Neuron (in vitro differentiated cells): ENCODE results near the gene SH3TC1.

ENCODE experiments used
- H2AFZ ChIP-seq: one replicate; pipeline ENCODE4 v1.6.1; 2013; ENCODE audit warnings: low read depth, mild to moderate bottlenecking, inconsistent platforms, low read length, moderate library complexity
- H3K27me3 ChIP-seq: one replicate; pipeline ENCODE4 v1.6.1; 2013; ENCODE audit warnings: low read length; ENCODE audit not compliant: insufficient read depth
- H3K36me3 ChIP-seq: one replicate; pipeline ENCODE4 v1.6.1; 2013; ENCODE audit warnings: low read length; ENCODE audit not compliant: insufficient read depth
- H3K4me1 ChIP-seq: one replicate; pipeline ENCODE4 v1.6.1; 2013; ENCODE audit warnings: low read length; ENCODE audit not compliant: insufficient read depth
- H3K4me3 ChIP-seq: 2 replicates; pipeline ENCODE4 v1.5.1; 2013; ENCODE audit warnings: mild to moderate bottlenecking, low read length, moderate library complexity
- H3K9me3 ChIP-seq: one replicate; pipeline ENCODE4 v1.6.1; 2013; ENCODE audit warnings: low read length

Gene SH3TC1

GRCh38 chr4:8262637-8263322 is 63.7 kb downstream of the SH3TC1 start:
- H3K36me3 ChIP-seq, result no peaks in the 10 kb centered on the region
- no peak overlapping the region for H2AFZ ChIP-seq
- peaks cover 2% of the 10 kb centered on the region for H3K27me3 ChIP-seq
- peaks cover 6% of the 10 kb centered on the region for H3K4me1 ChIP-seq
- H3K4me3 ChIP-seq, result no peak overlapping the region
- H3K9me3 ChIP-seq, result no peaks in the 10 kb centered on the region

- no peak overlapping the region for H2AFZ ChIP-seq
- no peaks in the 10 kb centered on the region for H3K9me3 ChIP-seq
- peaks cover 6% of the 10 kb centered on the region for H3K4me1 ChIP-seq
- no peak overlapping the region for H3K4me3 ChIP-seq
- no peaks in the 10 kb centered on the region for H3K36me3 ChIP-seq
- H3K27me3 ChIP-seq, result peaks cover 8% of the 10 kb centered on the region
Measured at GRCh38 chr4:8263397-8263796, 64.3 kb downstream of the SH3TC1 start.

- Histone ChIP-seq H3K4me3 (no peak overlapping the region), H3K4me1 (peaks cover 6% of the 10 kb centered on the region)
Measured at GRCh38 chr4:8264106-8264505, 65.0 kb downstream of the SH3TC1 start.

GRCh38 chr4:8265171-8265929 is 66.3 kb downstream of the SH3TC1 start:
- no peaks in the 10 kb centered on the region for H3K9me3 ChIP-seq
- no peaks in the 10 kb centered on the region for H3K36me3 ChIP-seq
- no peak overlapping the region for H3K4me3 ChIP-seq
- H3K27me3 ChIP-seq, result peaks cover 23% of the 10 kb centered on the region
- H3K4me1 ChIP-seq, result peaks cover 6% of the 10 kb centered on the region
- H2AFZ ChIP-seq, result no peak overlapping the region

More at GRCh38 chr4:8264106-8264505, 65.0 kb downstream of the SH3TC1 start:
- Histone ChIP-seq H3K27me3 (peaks cover 15% of the 10 kb centered on the region), H2AFZ (no peak overlapping the region), H3K9me3 (no peaks in the 10 kb centered on the region), H3K36me3 (no peaks in the 10 kb centered on the region)

- no peak overlapping the region for H2AFZ ChIP-seq
- H3K9me3 ChIP-seq, result no peaks in the 10 kb centered on the region
- H3K4me1 ChIP-seq, result peaks cover 6% of the 10 kb centered on the region
- H3K4me3 ChIP-seq, result no peak overlapping the region
- H3K27me3 ChIP-seq, result peaks cover 30% of the 10 kb centered on the region
- no peaks in the 10 kb centered on the region for H3K36me3 ChIP-seq
Measured at GRCh38 chr4:8266088-8266487, 67.0 kb downstream of the SH3TC1 start.

GRCh38 chr4:8266508-8266907 is 67.4 kb downstream of the SH3TC1 start:
- H3K4me3 ChIP-seq, result no peak overlapping the region
- H3K36me3 ChIP-seq, result no peaks in the 10 kb centered on the region
- no peaks in the 10 kb centered on the region for H3K9me3 ChIP-seq
- H3K27me3 ChIP-seq, result peaks cover 34% of the 10 kb centered on the region
- H2AFZ ChIP-seq, result no peak overlapping the region
- H3K4me1 ChIP-seq, result peaks cover 6% of the 10 kb centered on the region

GRCh38 chr4:8267077-8267476 is 68.0 kb downstream of the SH3TC1 start:
- H3K27me3 ChIP-seq, result peaks cover 40% of the 10 kb centered on the region
- H3K4me3 ChIP-seq, result no peak overlapping the region
- no peak overlapping the region for H2AFZ ChIP-seq
- H3K4me1 ChIP-seq, result peaks cover 6% of the 10 kb centered on the region
- H3K9me3 ChIP-seq, result no peaks in the 10 kb centered on the region
- H3K36me3 ChIP-seq, result no peaks in the 10 kb centered on the region

- Histone ChIP-seq H3K4me1 (peaks cover under 1% of the 10 kb centered on the region), H3K4me3 (no peak overlapping the region), H3K9me3 (no peaks in the 10 kb centered on the region), H3K27me3 (peaks cover 47% of the 10 kb centered on the region), H3K36me3 (no peaks in the 10 kb centered on the region), H2AFZ (no peak overlapping the region)
Measured at GRCh38 chr4:8268211-8268610, 69.1 kb downstream of the SH3TC1 start.

- H2AFZ ChIP-seq, result no peak overlapping the region
- H3K27me3 ChIP-seq, result peaks cover 47% of the 10 kb centered on the region
- no peaks in the 10 kb centered on the region for H3K9me3 ChIP-seq
- no peaks in the 10 kb centered on the region for H3K36me3 ChIP-seq
- H3K4me1 ChIP-seq, result no peaks in the 10 kb centered on the region
- H3K4me3 ChIP-seq, result no peak overlapping the region
Measured at GRCh38 chr4:8268901-8269534, 69.9 kb downstream of the SH3TC1 start.

- Histone ChIP-seq H3K4me1 (no peaks in the 10 kb centered on the region), H3K27me3 (peaks cover 47% of the 10 kb centered on the region), H3K9me3 (no peaks in the 10 kb centered on the region), H3K36me3 (no peaks in the 10 kb centered on the region), H2AFZ (no peak within 1 kb of the TSS), H3K4me3 (no peak within 1 kb of the TSS)
Measured at GRCh38 chr4:8269535-8270417, 70.7 kb downstream of the SH3TC1 start, which contains the start of gene HTRA3. Gene HTRA3 (plus strand): TSS chr4:8269754. CDS start chr4:8269969, 215 bp downstream.

GRCh38 chr4:8270418-8270771 is 71.3 kb downstream of the SH3TC1 start:
- H3K27me3 ChIP-seq, result peaks cover 49% of the 10 kb centered on the region
- no peak overlapping the region for H2AFZ ChIP-seq
- no peaks in the 10 kb centered on the region for H3K36me3 ChIP-seq
- no peaks in the 10 kb centered on the region for H3K4me1 ChIP-seq
- no peaks in the 10 kb centered on the region for H3K9me3 ChIP-seq
- no peak overlapping the region for H3K4me3 ChIP-seq

- Histone ChIP-seq H3K36me3 (no peaks in the 10 kb centered on the region), H3K4me3 (no peak overlapping the region), H2AFZ (no peak overlapping the region), H3K9me3 (no peaks in the 10 kb centered on the region), H3K4me1 (no peaks in the 10 kb centered on the region), H3K27me3 (peaks cover 51% of the 10 kb centered on the region)
Measured at GRCh38 chr4:8270912-8271815, 72.1 kb downstream of the SH3TC1 start.
